Skin of body (tissue), 2 donors: Measurements from ENCODE around the gene FNDC10. TPM values are rescaled to one million over a fixed set of nuclear protein-coding genes. Genes with fewer than 3 reads are reported as not detected.
A peak's percentile ranks its signal among the peaks of the same experiment; 100 is the strongest.
"Not testable (repeated sequence)": the region's sequence is repeated elsewhere in the genome, so short reads cannot be mapped to it uniquely, and the experiment has no call there.

ENCODE experiments used
- DNase-seq: peaks from one replicate; lab custom pipeline; 2025; lab: John Stamatoyannopoulos, UW
- total RNA-seq: library from RNA; depleted of rRNA; stranded (reverse); fragments of >200 nt; gene quantifications from one replicate; pipeline ENCODE4 v1.2.3, GENCODE V29; 2014

The FNDC10 gene
- total RNA-seq, 1 donor from 2014 or later = 0.99 TPM

GRCh38 chr1:1599030-1599934, 653 bp downstream of the FNDC10 start:
- no peak for DNase-seq

- DNase-seq = no peak
Measured at GRCh38 chr1:1598720-1599029, 1.3 kb downstream of the FNDC10 start.

- DNase-seq = no peak
Measured at GRCh38 chr1:1598051-1598719, 1.8 kb downstream of the FNDC10 start.

- no peak for DNase-seq
Measured at GRCh38 chr1:1597275-1597930, 2.5 kb downstream of the FNDC10 start.

GRCh38 chr1:1596493-1597274, 3.3 kb downstream of the FNDC10 start:
- no peak for DNase-seq

- DNase-seq = not testable (repeated sequence)
Measured at GRCh38 chr1:1595341-1595740, 4.6 kb downstream of the FNDC10 start.

- no peak for DNase-seq
Measured at GRCh38 chr1:1594602-1595260, 5.2 kb downstream of the FNDC10 start.

GRCh38 chr1:1593834-1594601, 5.9 kb downstream of the FNDC10 start:
- DNase-seq = no peak

GRCh38 chr1:1591452-1591851, 8.5 kb downstream of the FNDC10 start:
- DNase-seq = no peak

- DNase-seq = no peak
Measured at GRCh38 chr1:1583347-1584010, 16.5 kb downstream of the FNDC10 start.

GRCh38 chr1:1582585-1583346, 17.2 kb downstream of the FNDC10 start:
- DNase-seq = no peak

GRCh38 chr1:1578371-1578940, 21.5 kb downstream of the FNDC10 start:
- DNase-seq = no peak

- DNase-seq = no peak
Measured at GRCh38 chr1:1577367-1578011, 22.4 kb downstream of the FNDC10 start.

GRCh38 chr1:1574721-1575537, 25.0 kb downstream of the FNDC10 start, which contains the start of gene SSU72:
Gene SSU72 (minus strand): TSS chr1:1574863. CDS start chr1:1574557, 306 bp downstream.
- peak; percentile 88 for DNase-seq

GRCh38 chr1:1573843-1574720, 25.9 kb downstream of the FNDC10 start:
- DNase-seq = peak; percentile 28

GRCh38 chr1:1569341-1569740, 30.6 kb downstream of the FNDC10 start:
- DNase-seq = no peak
